OCI-LY7 (cell line): Measurements from ENCODE around the gene LILRB3. TPM values are rescaled to one million over a fixed set of nuclear protein-coding genes. Genes with fewer than 3 reads are reported as not detected.

ENCODE experiments used
- BruUV-seq: library from RNA; stranded (reverse); fragments of 400-500 nt; replicated peaks from 2 replicates; lab custom pipeline; 2021; lab: Mats Ljungman, UMichigan
- CTCF ChIA-PET: fragments of 300-600 bp; sonication (Branson Sonifier 250); formaldehyde crosslinking; loops from one replicate; lab custom pipeline; 2022; ENCODE audit warnings: antibody characterized with exemption; ENCODE audit not compliant: unreplicated experiment; lab: Charles Lee
- POLR2A ChIA-PET: fragments of 300-600 bp; sonication (Branson Sonifier 250); formaldehyde crosslinking; loops from one replicate; lab custom pipeline; 2022; ENCODE audit warnings: antibody characterized with exemption; lab: Charles Lee
- DNase-seq: peaks from one replicate; pipeline ENCODE4 v3.0.0-alpha.2; 2015; ENCODE audit warnings: low spot score
- H2AFZ ChIP-seq: fragments of 200-600 bp; sonication (generic), shearing (Covaris generic); 2 replicates; pipeline ENCODE4 v1.6.1; 2014; ENCODE audit warnings: mild to moderate bottlenecking, antibody characterized with exemption, low read length, moderate library complexity
- H3K27ac ChIP-seq: fragments of 200-600 bp; sonication (generic); 2 replicates; pipeline ENCODE4 v1.5.1; 2014; ENCODE audit warnings: mixed run types, low read depth, mild to moderate bottlenecking, moderate library complexity, low read length, inconsistent platforms; ENCODE audit not compliant: poor library complexity, severe bottlenecking
- H3K36me3 ChIP-seq: fragments of 200-600 bp; sonication (generic); 2 replicates; pipeline ENCODE4 v1.6.1; 2014; ENCODE audit warnings: mild to moderate bottlenecking, antibody characterized with exemption, low read length, moderate library complexity, mixed read lengths; ENCODE audit not compliant: insufficient read depth
- H3K4me1 ChIP-seq: fragments of 200-600 bp; sonication (generic); 2 replicates; pipeline ENCODE4 v1.5.1; 2014; ENCODE audit warnings: mild to moderate bottlenecking, low read length; ENCODE audit not compliant: insufficient read depth, poor library complexity, severe bottlenecking
- H3K4me2 ChIP-seq: fragments of 200-600 bp; sonication (generic); 2 replicates; pipeline ENCODE4 v1.6.1; 2014; ENCODE audit warnings: mild to moderate bottlenecking, low read length
- H3K4me3 ChIP-seq: fragments of 200-600 bp; sonication (generic); 2 replicates; pipeline ENCODE4 v1.5.1; 2014; ENCODE audit warnings: mild to moderate bottlenecking, low read depth, low read length; ENCODE audit not compliant: poor library complexity, severe bottlenecking
- H3K79me2 ChIP-seq: fragments of 200-600 bp; sonication (generic); 2 replicates; pipeline ENCODE4 v1.6.1; 2016; ENCODE audit warnings: low read depth, mild to moderate bottlenecking, low read length, moderate library complexity, mixed read lengths; ENCODE audit not compliant: insufficient read depth
- H3K9me2 ChIP-seq: fragments of 200-600 bp; sonication (generic); 2 replicates; pipeline ENCODE4 v1.6.1; 2016; ENCODE audit warnings: mild to moderate bottlenecking, low read length, mixed read lengths; ENCODE audit not compliant: insufficient read depth
- H3K9me3 ChIP-seq: fragments of 200-600 bp; sonication (generic); 2 replicates; pipeline ENCODE4 v1.6.1; 2014; ENCODE audit warnings: mild to moderate bottlenecking, mixed run types, low read length, mixed read lengths
- H4K20me1 ChIP-seq: fragments of 200-600 bp; sonication (generic); 2 replicates; pipeline ENCODE4 v1.6.1; 2014; ENCODE audit warnings: mild to moderate bottlenecking, antibody characterized with exemption, low read length, moderate library complexity, mixed read lengths; ENCODE audit not compliant: insufficient read depth
- EZH2phosphoT487 ChIP-seq: fragments of 200-600 bp; sonication (generic); IDR thresholded peaks from 2 replicates; pipeline ENCODE4 v1.6.1; 2018; ENCODE audit warnings: low read depth, borderline replicate concordance, mild to moderate bottlenecking, mixed run types, antibody characterized with exemption, low read length, moderate library complexity, mixed read lengths
- intact Hi-C: fragments of 100-400 bp; cut with micrococcal nuclease; formaldehyde crosslinking; loops from one replicate; pipeline ENCODE4 v1.10.0; 2022; ENCODE audit not compliant: unreplicated experiment
- total RNA-seq, 2 experiments: library from RNA; depleted of rRNA in 1 of 2; stranded (reverse); fragments of >200 nt in 1 of 2; shearing (Covaris generic) in 1 of 2; gene quantifications; 2 replicates each; pipeline ENCODE4 v1.2.3, GENCODE V29; 2014 to 2022
- TF ChIP-seq, protein P1 (sequence below): fragments of 200-600 bp; sonication (generic); conservative IDR thresholded peaks from 2 replicates; pipeline ENCODE4 v1.5.1; 2014; ENCODE audit warnings: mild to moderate bottlenecking, antibody characterized with exemption, low read length, moderate library complexity, mixed read lengths

The LILRB3 gene
- total RNA-seq, 2 experiments from 2014 or later = not detected

DNA sequence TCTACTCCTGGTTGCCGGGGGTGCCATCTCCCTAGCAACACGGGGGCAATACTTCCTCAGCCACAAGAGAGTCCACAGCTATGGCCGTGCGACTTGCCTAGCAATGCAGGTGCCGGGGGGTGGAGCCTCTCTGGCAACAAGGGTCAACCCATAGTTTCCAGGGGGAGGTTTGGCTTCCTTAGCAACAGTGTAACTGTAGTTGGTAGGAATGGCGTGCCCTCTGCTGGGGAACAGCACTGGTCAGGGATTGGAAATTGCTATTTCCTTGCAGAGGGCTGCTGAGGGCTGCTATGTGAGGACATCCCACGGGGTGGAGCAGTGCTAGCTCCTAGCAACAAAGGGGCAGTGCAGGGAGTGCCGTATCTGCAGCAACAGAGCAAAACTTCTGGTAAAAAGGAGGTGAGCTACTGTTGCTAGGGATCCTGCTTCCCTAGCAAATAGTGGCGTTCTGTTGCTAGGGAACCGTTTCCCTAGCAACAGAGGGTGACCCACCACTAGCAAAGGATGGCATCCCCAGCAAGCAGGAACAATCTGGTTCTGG lies 42.8 kb downstream of the LILRB3 start:
- TF ChIP-seq EZH2phosphoT487 = no peak
- TF ChIP-seq, protein P1, sequence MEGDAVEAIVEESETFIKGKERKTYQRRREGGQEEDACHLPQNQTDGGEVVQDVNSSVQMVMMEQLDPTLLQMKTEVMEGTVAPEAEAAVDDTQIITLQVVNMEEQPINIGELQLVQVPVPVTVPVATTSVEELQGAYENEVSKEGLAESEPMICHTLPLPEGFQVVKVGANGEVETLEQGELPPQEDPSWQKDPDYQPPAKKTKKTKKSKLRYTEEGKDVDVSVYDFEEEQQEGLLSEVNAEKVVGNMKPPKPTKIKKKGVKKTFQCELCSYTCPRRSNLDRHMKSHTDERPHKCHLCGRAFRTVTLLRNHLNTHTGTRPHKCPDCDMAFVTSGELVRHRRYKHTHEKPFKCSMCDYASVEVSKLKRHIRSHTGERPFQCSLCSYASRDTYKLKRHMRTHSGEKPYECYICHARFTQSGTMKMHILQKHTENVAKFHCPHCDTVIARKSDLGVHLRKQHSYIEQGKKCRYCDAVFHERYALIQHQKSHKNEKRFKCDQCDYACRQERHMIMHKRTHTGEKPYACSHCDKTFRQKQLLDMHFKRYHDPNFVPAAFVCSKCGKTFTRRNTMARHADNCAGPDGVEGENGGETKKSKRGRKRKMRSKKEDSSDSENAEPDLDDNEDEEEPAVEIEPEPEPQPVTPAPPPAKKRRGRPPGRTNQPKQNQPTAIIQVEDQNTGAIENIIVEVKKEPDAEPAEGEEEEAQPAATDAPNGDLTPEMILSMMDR = peak; percentile 78
- H3K4me3 ChIP-seq = no peak overlapping the region
- peak; percentile 75 for DNase-seq
- H3K9me3 ChIP-seq = no peaks in the 10 kb centered on the region
- no peaks in the 10 kb centered on the region for H4K20me1 ChIP-seq
- no TSS peak for BruUV-seq
- POLR2A ChIA-PET = no interaction called here
- peaks cover 10% of the 10 kb centered on the region for H3K4me1 ChIP-seq
- no peak overlapping the region for H2AFZ ChIP-seq
- peaks cover 6% of the 10 kb centered on the region; the same call in 1 of the 2 replicates for H3K36me3 ChIP-seq
- H3K4me2 ChIP-seq = peak overlapping the region; percentile 6; the same call in 1 of the 2 replicates
- H3K79me2 ChIP-seq = no peaks in the 10 kb centered on the region
- intact Hi-C loops = no loop called here
- no peaks in the 10 kb centered on the region for H3K9me2 ChIP-seq
- CTCF ChIA-PET = no interaction called here
- H3K27ac ChIP-seq = no peak overlapping the region

DNA sequence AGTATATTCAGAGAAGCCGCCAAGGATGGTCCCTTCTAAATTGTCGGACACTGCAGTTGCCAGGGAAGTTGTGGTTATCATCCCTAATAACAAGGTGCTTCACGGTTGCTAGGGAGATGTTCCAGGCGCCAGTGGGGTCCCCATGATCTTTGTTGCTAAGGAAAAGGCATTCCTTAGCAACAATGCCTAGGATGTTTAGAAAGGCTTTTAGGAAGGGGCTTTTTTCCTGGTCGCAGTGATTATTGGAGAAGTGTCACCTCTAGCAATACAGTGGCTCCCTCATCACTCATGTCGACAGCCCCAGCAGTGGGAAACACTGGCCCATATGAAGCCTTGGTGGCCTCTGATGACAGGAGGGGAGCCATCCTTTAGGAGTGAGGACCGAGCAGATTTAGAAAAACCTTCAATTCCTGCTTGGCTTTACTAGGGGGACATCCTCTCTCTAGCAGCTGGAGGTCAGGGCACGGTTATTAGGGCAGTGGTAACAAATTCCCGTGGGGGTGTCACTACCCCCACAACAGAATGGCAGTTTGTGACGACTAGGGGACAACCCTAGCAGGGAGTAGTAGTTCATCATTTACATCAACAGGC lies 43.5 kb downstream of the LILRB3 start:
- no peak overlapping the region for H2AFZ ChIP-seq
- no peaks in the 10 kb centered on the region for H3K9me2 ChIP-seq
- intact Hi-C loops = no loop called here
- no peak overlapping the region for H3K27ac ChIP-seq
- no peak for DNase-seq
- no peak for TF ChIP-seq EZH2phosphoT487
- no peaks in the 10 kb centered on the region for H4K20me1 ChIP-seq
- BruUV-seq = no TSS peak
- ChIA-PET CTCF (no interaction called here), POLR2A (no interaction called here)
- H3K9me3 ChIP-seq = no peaks in the 10 kb centered on the region
- no peak overlapping the region for H3K4me3 ChIP-seq
- H3K4me1 ChIP-seq = peaks cover 10% of the 10 kb centered on the region
- H3K36me3 ChIP-seq = peaks cover 6% of the 10 kb centered on the region; the same call in 1 of the 2 replicates
- no peaks in the 10 kb centered on the region for H3K79me2 ChIP-seq
- no peak overlapping the region; the same call in 1 of the 2 replicates for H3K4me2 ChIP-seq

DNA sequence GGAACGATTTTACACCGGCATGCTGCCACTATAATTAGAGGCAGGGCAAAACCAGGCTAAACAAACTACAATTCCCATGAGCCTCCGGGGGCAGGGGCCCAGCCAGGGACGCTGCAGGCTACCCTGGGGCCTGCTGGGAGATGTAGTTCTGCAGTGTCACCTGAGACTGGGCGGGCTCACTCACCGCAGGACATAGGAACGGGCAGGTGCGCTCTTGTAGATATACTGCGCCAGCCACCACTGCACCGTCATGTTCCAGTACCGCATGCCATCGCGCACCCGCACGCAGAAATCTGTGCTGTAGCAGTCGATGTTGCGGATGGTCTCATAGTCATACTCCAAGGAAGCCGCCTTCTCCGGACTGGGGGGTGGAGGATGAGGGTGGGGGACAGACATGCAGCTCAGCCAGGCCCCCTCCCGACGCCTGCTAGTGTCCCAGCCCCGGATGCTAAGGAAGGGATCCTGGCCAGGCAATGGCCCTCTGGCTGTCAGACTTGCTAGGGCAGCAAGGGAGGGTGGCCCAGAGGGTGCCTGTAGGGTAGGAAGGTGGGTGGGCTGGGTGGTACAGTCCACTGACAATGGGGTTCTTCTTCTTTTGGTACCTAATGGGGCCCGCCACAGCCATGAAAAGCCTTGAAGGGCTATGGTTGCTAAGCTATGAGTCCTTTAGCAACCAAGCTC lies 44.1 kb downstream of the LILRB3 start:
- Histone ChIP-seq H3K36me3 (peaks cover 6% of the 10 kb centered on the region; the same call in 1 of the 2 replicates), H3K9me3 (no peaks in the 10 kb centered on the region), H4K20me1 (no peaks in the 10 kb centered on the region), H3K27ac (no peak overlapping the region), H3K4me2 (no peak overlapping the region), H3K9me2 (no peaks in the 10 kb centered on the region), H3K4me1 (peaks cover 10% of the 10 kb centered on the region), H3K4me3 (no peak overlapping the region), H3K79me2 (no peaks in the 10 kb centered on the region), H2AFZ (no peak overlapping the region)
- TF ChIP-seq, protein P1 = no peak
- no peak for TF ChIP-seq EZH2phosphoT487
- intact Hi-C loops = no loop called here
- ChIA-PET CTCF (no interaction called here), POLR2A (no interaction called here)
- BruUV-seq = no TSS peak
- peak; percentile 55 for DNase-seq
